Hepatocyte (in vitro differentiated cells): ENCODE results near the gene ZNF358. TPM values are rescaled to one million over a fixed set of nuclear protein-coding genes. Genes with fewer than 3 reads are reported as not detected.

ENCODE experiments used
- DNase-seq: peaks from one replicate; pipeline ENCODE4 v3.0.0-alpha.2; 2016; ENCODE audit warnings: low spot score
- H2AFZ ChIP-seq: fragments of 200-600 bp; sonication (generic); 2 replicates; pipeline ENCODE4 v1.6.0; 2016; ENCODE audit warnings: antibody characterized with exemption, mild to moderate bottlenecking
- H3K27ac ChIP-seq: fragments of 200-600 bp; sonication (generic); 2 replicates; pipeline ENCODE4 v1.5.1; 2016; ENCODE audit warnings: mild to moderate bottlenecking
- H3K27me3 ChIP-seq: fragments of 200-600 bp; sonication (generic); 2 replicates; pipeline ENCODE4 v1.6.1; 2016
- H3K36me3 ChIP-seq: fragments of 200-600 bp; sonication (generic); replicated peaks from 2 replicates; pipeline ENCODE4 v1.5.1; 2016; ENCODE audit warnings: low read depth; ENCODE audit not compliant: insufficient read depth
- H3K4me1 ChIP-seq: fragments of 200-600 bp; sonication (generic); 2 replicates; pipeline ENCODE4 v1.5.1; 2016; ENCODE audit warnings: mild to moderate bottlenecking, moderate library complexity; ENCODE audit not compliant: insufficient read depth
- H3K4me2 ChIP-seq: fragments of 200-600 bp; sonication (generic); 2 replicates; pipeline ENCODE4 v1.6.0; 2016
- H3K4me3 ChIP-seq: fragments of 200-600 bp; sonication (generic); 2 replicates; pipeline ENCODE4 v1.5.1; 2016; ENCODE audit warnings: mild to moderate bottlenecking
- H3K79me2 ChIP-seq: fragments of 200-600 bp; sonication (generic); 2 replicates; pipeline ENCODE4 v1.6.0; 2017; ENCODE audit warnings: mild to moderate bottlenecking
- H3K9me2 ChIP-seq: fragments of 200-600 bp; sonication (generic); replicated peaks from 2 replicates; pipeline ENCODE4 v1.6.0; 2017; ENCODE audit warnings: mild to moderate bottlenecking; ENCODE audit not compliant: insufficient read depth
- H3K9me3 ChIP-seq: fragments of 200-600 bp; sonication (generic); 2 replicates; pipeline ENCODE4 v1.5.1; 2016; ENCODE audit warnings: low read depth, mild to moderate bottlenecking
- H4K20me1 ChIP-seq: fragments of 200-600 bp; sonication (generic); 2 replicates; pipeline ENCODE4 v1.6.0; 2016; ENCODE audit warnings: mild to moderate bottlenecking; ENCODE audit not compliant: insufficient read depth, poor library complexity, severe bottlenecking
- CTCF ChIP-seq: fragments of 200-600 bp; sonication (generic); IDR thresholded peaks from 2 replicates; pipeline ENCODE4 v1.5.1; 2016; ENCODE audit warnings: antibody characterized with exemption, mild to moderate bottlenecking; ENCODE audit not compliant: poor library complexity
- EZH2 ChIP-seq: fragments of 200-600 bp; sonication (generic); IDR thresholded peaks from 2 replicates; pipeline ENCODE4 v1.6.1; 2016; ENCODE audit warnings: antibody characterized with exemption, mild to moderate bottlenecking, borderline replicate concordance
- EZH2phosphoT487 ChIP-seq: fragments of 200-600 bp; sonication (generic); IDR thresholded peaks from one replicate; pipeline ENCODE4 v1.6.1; 2018; ENCODE audit warnings: antibody characterized with exemption, mild to moderate bottlenecking, low read depth, moderate library complexity; ENCODE audit not compliant: unreplicated experiment, severe bottlenecking
- WGBS: methylation state at CpG from one replicate; pipeline ENCODE4 v1.1.6; 2016; ENCODE audit warnings: low lambda C conversion rate; ENCODE audit errors: missing lambda C conversion rate; 5-methylcytosine and 5-hydroxymethylcytosine counted together
- polyA plus RNA-seq: library from polyadenylated mRNA; unstranded; fragments of >200 nt; fragmentation: Nextera tagmentation; extraction: Ambion mirVana; gene quantifications from 2 replicates; pipeline ENCODE4 v1.2.1, GENCODE V29; 2016
- small RNA-seq: library from RNA; depleted of rRNA; stranded (forward); fragments of <200 nt; gene quantifications from one replicate; pipeline ENCODE3, GENCODE V24; 2014
- total RNA-seq: library from RNA; depleted of rRNA; stranded (reverse); fragments of >200 nt; gene quantifications from 2 replicates; pipeline ENCODE4 v1.2.3, GENCODE V29; 2014

Gene ZNF358
- total and polyA plus RNA-seq, 2 experiments from 2014 or later = 37.8 to 39.9 TPM

DNA sequence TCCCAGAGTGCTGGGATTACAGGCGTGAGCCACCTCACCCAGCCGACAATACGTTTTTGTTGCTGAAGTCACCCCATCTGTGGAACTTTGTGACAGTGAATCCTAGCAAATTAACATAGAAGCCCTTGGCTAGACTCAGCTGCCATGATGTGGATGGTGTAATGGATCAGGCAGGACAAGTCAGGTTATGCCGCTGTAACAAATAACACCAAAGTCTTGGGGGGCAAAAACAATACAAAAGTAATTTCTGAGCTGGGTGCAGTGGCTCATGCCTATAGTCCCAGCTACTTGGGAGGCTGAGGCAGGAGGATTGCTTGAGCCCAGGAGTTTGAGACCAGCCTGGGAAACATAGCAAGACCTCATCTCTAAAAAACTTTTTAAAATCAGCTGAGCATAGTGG, 49.0 kb downstream of the ZNF358 start:
- WGBS = 89% methylated on average over 4 of the region's 4 CpGs

DNA sequence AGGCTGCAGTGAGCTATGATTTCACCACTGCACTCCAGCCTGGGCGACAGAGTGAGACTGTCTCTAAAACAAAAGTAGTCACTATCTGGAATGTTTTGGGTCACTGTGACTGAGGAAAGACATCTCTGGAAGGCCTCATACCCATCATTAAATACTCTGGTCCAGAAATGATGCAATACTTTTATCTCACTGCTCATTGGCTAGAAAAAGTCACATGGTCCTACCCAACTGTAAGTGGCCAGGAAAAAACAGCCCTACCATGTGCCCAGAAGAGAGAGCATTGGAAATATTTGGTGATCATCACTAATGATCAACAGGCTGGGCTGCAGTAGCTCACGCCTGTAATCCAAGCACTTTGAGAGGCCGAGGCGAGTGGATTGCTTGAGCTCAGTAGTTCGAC, 49.4 kb downstream of the ZNF358 start:
- Histone ChIP-seq H3K27me3 (no peaks in the 10 kb centered on the region), H3K9me2 (no peaks in the 10 kb centered on the region), H2AFZ (no peak overlapping the region), H3K4me2 (no peak overlapping the region), H4K20me1 (no peaks in the 10 kb centered on the region), H3K27ac (no peak overlapping the region), H3K79me2 (no peaks in the 10 kb centered on the region), H3K4me1 (no peaks in the 10 kb centered on the region), H3K9me3 (no peaks in the 10 kb centered on the region), H3K36me3 (no peaks in the 10 kb centered on the region), H3K4me3 (no peak overlapping the region)
- no peak for TF ChIP-seq CTCF
- no peak for TF ChIP-seq EZH2
- TF ChIP-seq EZH2phosphoT487 = no peak
- no peak for DNase-seq
- 84% methylated on average over 5 of the region's 5 CpGs for WGBS

More for the DNA sequence above, 49.0 kb downstream of the ZNF358 start:
- no peak for DNase-seq
- H3K9me3 ChIP-seq = no peaks in the 10 kb centered on the region
- no peak for TF ChIP-seq EZH2
- no peak for TF ChIP-seq EZH2phosphoT487
- no peak for TF ChIP-seq CTCF
- H3K27me3 ChIP-seq = no peaks in the 10 kb centered on the region
- no peak overlapping the region for H2AFZ ChIP-seq
- H3K36me3 ChIP-seq = no peaks in the 10 kb centered on the region
- no peaks in the 10 kb centered on the region for H3K4me1 ChIP-seq
- H3K4me3 ChIP-seq = no peak overlapping the region
- no peak overlapping the region for H3K27ac ChIP-seq
- H3K4me2 ChIP-seq = no peak overlapping the region
- H3K9me2 ChIP-seq = no peaks in the 10 kb centered on the region
- H4K20me1 ChIP-seq = no peaks in the 10 kb centered on the region
- H3K79me2 ChIP-seq = no peaks in the 10 kb centered on the region

Small RNA genes within 50 kb of the gene (small RNA-seq; reads per million reads assigned to genes)
- gene AC008878.2 = not detected

Other genes starting within 250 kb of the ZNF358 start
- 49.9 and 59.0 TPM in 2 replicates for gene INSR, start 221.7 kb upstream of the ZNF358 start, total RNA-seq
- gene INSR, start 221.7 kb upstream of the ZNF358 start, polyA plus RNA-seq = 17.0 and 17.7 TPM in 2 replicates
- 43.0 and 50.3 TPM in 2 replicates for gene ARHGEF18, start 167.2 kb upstream of the ZNF358 start, total RNA-seq
- 35.9 and 36.7 TPM in 2 replicates for gene ARHGEF18, start 167.2 kb upstream of the ZNF358 start, polyA plus RNA-seq
- gene PEX11G, start 27.1 kb upstream of the ZNF358 start, total RNA-seq = 4.1 and 6.2 TPM in 2 replicates
- gene PEX11G, start 27.1 kb upstream of the ZNF358 start, polyA plus RNA-seq = 10.3 and 10.6 TPM in 2 replicates
- 15.5 and 19.0 TPM in 2 replicates for gene MCOLN1, start 6.5 kb downstream of the ZNF358 start, total RNA-seq
- gene MCOLN1, start 6.5 kb downstream of the ZNF358 start, polyA plus RNA-seq = 55.5 and 60.5 TPM in 2 replicates
- gene PNPLA6, start 19.6 kb downstream of the ZNF358 start, total RNA-seq = 39.9 and 43.0 TPM in 2 replicates
- gene PNPLA6, start 19.6 kb downstream of the ZNF358 start, polyA plus RNA-seq = 49.7 and 50.5 TPM in 2 replicates
- gene CAMSAP3, start 79.8 kb downstream of the ZNF358 start, total RNA-seq = 15.1 and 22.8 TPM in 2 replicates
- gene CAMSAP3, start 79.8 kb downstream of the ZNF358 start, polyA plus RNA-seq = 52.6 and 58.5 TPM in 2 replicates
- 20.3 and 24.5 TPM in 2 replicates for gene XAB2, start 113.4 kb downstream of the ZNF358 start, total RNA-seq
- 19.6 and 19.9 TPM in 2 replicates for gene XAB2, start 113.4 kb downstream of the ZNF358 start, polyA plus RNA-seq
- gene PET100, start 113.7 kb downstream of the ZNF358 start, total RNA-seq = 18.1 and 29.4 TPM in 2 replicates
- gene PET100, start 113.7 kb downstream of the ZNF358 start, polyA plus RNA-seq = 296 and 312 TPM in 2 replicates
- gene PCP2, start 117.6 kb downstream of the ZNF358 start, total RNA-seq = not detected in 2 replicates
- gene PCP2, start 117.6 kb downstream of the ZNF358 start, polyA plus RNA-seq = 0.60 and 0.62 TPM in 2 replicates
- gene STXBP2, start 121.0 kb downstream of the ZNF358 start, total RNA-seq = 51.9 and 58.6 TPM in 2 replicates
- 142 and 150 TPM in 2 replicates for gene STXBP2, start 121.0 kb downstream of the ZNF358 start, polyA plus RNA-seq
- gene RETN, start 152.9 kb downstream of the ZNF358 start, total RNA-seq = not detected in 2 replicates
- 0.74 TPM in 1 of 2 replicates, not detected in the other for gene RETN, start 152.9 kb downstream of the ZNF358 start, polyA plus RNA-seq
- gene MCEMP1, start 161.0 kb downstream of the ZNF358 start, total RNA-seq = not detected in 2 replicates
- not detected in 2 replicates for gene MCEMP1, start 161.0 kb downstream of the ZNF358 start, polyA plus RNA-seq
- 64.6 and 80.4 TPM in 2 replicates for gene TRAPPC5, start 164.7 kb downstream of the ZNF358 start, total RNA-seq
- 175 and 187 TPM in 2 replicates for gene TRAPPC5, start 164.7 kb downstream of the ZNF358 start, polyA plus RNA-seq
- gene FCER2, start 186.0 kb downstream of the ZNF358 start, total RNA-seq = not detected in 2 replicates
- gene FCER2, start 186.0 kb downstream of the ZNF358 start, polyA plus RNA-seq = not detected in 2 replicates
- gene CLEC4G, start 216.0 kb downstream of the ZNF358 start, total RNA-seq = not detected in 2 replicates
- not detected in 2 replicates for gene CLEC4G, start 216.0 kb downstream of the ZNF358 start, polyA plus RNA-seq
- not detected in 2 replicates for gene CD209, start 231.4 kb downstream of the ZNF358 start, total RNA-seq
- not detected in 2 replicates for gene CD209, start 231.4 kb downstream of the ZNF358 start, polyA plus RNA-seq
- 0.07 and 0.80 TPM in 2 replicates for gene CLEC4M, start 247.1 kb downstream of the ZNF358 start, total RNA-seq
- gene CLEC4M, start 247.1 kb downstream of the ZNF358 start, polyA plus RNA-seq = not detected in 2 replicates